NCI-H2029 (cell line): ENCODE results near the gene TSPEAR.
"Not testable (repeated sequence)": the region's sequence is repeated elsewhere in the genome, so short reads cannot be mapped to it uniquely, and the experiment has no call there.

Experiments used
- DNase-seq: peaks from one replicate; lab custom pipeline; 2025; lab: John Stamatoyannopoulos, UW

The TSPEAR gene

DNA sequence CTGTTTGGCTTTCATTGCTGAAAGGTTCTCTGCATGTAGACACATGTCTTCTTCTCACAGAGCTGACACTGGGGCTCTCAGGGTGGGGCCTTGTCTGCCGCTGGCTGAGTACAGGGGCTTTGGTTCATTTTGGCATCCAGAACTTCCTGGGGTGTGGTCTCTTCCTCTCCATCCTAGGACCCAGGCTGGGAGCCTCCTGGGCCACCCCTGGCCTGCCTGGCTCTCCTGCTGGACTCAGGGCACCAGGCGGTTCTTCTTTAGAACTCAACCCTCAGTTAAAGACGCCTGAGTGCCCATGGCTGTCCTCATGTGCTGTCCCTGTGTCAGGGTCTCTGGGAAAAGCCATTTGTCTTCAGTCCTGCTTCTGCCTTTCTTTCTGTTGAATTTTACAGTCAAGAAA, 125.5 kb downstream of the TSPEAR start:
- no peak for DNase-seq

- DNase-seq = no peak
Observed at GRCh38 chr21:44583800-44584147, 127.6 kb downstream of the TSPEAR start.

- DNase-seq = no peak
Observed at GRCh38 chr21:44583089-44583799, 128.1 kb downstream of the TSPEAR start.

GRCh38 chr21:44582055-44582454, 129.3 kb downstream of the TSPEAR start:
- no peak for DNase-seq

DNA sequence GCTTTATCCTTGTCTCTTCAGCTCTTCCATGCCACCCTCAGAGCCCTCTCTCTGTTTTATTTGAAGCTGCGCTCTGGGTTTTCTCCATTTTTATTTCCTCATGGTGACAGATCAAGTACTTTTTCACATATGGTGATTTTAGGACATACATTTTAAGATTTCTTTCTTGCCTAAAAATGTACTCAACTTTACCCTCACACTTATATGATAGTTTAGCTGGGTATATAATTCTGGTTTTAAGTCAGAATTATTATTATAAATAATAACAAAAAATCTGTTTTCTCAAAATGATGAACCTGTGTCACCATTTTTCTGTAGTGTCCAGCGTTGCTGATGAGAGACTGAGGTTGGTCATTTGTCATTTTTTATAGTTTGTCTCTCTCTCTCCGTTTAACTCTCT, 130.2 kb downstream of the TSPEAR start:
- DNase-seq = no peak

- not testable (repeated sequence) for DNase-seq
Observed at GRCh38 chr21:44580231-44580821, 131.0 kb downstream of the TSPEAR start, which contains the start of gene KRTAP10-5. TSS of gene KRTAP10-5 (minus strand) at chr21:44580604. CDS start at chr21:44580578, 26 bp downstream.

DNA sequence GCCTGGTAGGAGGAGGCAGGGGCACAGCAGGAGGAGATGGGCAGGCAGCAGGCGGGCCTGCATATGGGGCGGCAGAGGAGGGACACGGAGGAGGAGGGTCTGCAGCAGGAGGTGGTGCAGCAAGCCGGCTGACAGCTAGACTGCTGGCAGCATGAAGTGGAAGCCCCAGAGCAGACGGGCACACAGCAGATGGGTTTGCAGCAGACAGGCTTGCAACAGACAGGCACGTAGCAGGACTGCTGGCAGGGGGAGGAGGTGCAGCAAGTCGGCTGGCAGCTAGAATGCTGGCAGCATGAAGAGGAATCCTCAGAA, 131.6 kb downstream of the TSPEAR start:
- DNase-seq = no peak

DNA sequence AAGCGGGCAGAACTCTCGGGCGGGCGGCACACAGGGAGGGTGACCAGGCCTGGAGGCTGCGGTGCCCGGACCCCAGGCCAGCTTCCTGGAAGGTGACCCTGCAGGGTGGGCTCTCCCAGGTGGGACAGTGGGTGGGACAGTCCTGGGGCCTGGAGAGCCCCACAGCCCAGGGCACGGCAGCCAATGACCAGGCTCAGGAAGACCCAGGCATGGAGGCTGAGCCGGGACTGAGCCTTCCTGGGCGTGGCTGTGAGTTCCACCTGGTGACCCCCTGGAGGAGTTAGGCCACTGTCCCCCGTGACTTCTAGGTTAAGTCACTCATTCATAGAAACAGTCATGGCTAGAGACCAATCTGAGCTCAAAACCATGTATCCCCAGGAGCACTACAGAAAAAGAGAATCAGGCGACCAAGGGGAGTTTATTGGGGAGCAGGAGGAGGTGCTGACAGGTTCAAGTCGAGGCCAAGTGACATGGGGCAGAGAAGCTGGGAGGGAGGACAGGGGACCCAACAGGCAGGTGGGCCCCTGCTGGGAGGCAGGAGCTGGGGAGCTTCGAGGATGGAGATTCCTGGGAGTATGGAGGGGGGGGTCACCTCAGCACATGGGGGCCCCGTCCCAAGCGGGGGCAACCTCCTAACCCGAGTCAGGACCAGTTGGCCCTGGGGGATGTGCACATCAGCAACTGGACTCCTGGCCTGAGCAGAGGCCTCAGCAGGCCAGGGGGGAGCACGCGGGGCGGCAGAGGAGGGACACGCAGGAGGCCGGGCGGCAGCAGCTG, 132.1 kb downstream of the TSPEAR start:
- no peak for DNase-seq

DNA sequence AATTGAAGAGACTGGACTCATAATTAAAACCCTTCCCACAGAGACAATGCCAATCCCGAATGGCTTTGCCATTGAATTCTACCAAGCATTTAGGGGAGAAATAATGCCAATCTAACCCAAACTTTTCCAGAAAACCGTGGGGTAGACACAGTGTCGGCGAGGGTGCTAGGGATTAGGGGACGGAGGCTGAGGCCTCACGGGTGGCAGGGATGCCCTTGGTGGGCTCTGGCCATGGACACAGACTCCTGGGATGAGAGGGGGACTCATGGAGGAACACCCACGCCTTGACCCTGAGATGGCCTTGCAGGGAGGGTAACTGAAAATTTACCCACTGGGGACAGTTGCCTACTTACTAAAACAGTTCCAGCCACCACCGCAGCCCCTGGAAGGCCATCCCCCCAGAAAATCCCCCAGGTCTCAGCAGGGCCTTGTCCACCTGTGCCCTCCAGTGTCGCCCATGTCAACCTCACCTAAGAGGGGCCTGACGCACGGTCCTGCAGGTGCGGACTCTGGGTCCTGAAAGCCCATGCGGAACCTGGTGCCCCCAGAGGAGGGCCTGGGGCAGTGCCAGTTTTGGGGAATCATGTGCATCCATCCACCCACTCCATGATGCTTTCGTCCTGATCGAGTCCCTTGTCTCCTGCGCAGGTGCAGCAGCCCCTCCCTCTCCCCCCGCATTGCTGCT, 132.9 kb downstream of the TSPEAR start:
- no peak for DNase-seq

DNA sequence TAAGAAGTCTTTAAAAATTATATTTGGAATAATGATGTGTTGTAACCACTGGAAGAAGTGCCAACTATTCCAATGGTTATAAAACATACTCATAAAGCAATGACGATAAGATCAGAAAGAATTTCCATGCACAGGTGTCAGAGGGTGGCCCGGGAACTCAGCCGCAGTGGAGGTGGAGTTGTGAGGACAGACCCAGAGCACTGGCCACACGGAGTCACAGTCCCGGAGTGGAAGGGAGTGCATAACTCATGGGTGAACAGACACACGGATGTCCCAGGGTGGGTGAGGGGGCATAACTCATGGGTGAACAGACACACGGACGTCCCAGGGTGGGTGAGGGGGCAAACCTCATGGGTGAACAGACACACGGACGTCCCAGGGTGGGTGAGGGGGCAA, 135.3 kb downstream of the TSPEAR start:
- DNase-seq = no peak

DNA sequence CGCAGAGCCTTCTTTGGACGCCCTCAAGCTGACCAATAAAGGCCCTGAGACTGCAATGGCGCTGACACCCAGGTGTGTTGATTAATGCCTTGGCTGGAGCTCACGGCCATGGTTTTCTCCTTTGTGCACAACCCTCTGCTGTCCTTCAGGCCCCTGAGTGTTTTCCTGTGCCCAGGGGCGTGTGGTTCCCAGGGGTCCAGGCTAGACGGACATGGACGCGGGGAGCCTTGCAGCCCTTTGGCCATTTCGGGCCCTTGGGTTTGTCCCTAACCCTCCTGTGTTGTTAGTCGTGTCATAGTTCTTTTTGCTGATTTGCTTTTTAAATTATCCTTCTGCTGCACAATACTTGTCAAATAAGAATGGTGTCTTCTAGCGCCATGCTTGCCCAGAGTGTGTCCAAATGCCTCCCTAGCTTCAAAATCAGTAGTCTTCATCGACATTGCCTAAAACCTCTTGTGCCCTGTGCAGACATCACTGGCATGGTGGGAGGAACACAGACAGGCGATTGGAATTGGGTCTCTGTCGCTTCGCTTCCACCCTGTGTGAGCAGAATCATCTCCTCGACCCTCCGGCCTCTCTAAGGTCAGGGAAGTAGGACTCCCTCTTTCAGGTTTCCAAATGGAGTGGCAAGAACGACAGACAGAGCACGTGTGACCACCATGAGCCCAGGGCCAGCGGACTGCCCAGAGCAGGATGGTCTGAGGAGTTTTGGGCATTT, 135.9 kb downstream of the TSPEAR start:
- DNase-seq = no peak

- no peak for DNase-seq
Observed at GRCh38 chr21:44574457-44575306, 136.7 kb downstream of the TSPEAR start.

GRCh38 chr21:44573630-44574456, 137.5 kb downstream of the TSPEAR start, which contains the start of gene KRTAP10-4:
TSS of gene KRTAP10-4 (plus strand) at chr21:44573729. CDS start at chr21:44573759, 30 bp downstream.
- not testable (repeated sequence) for DNase-seq

GRCh38 chr21:44572959-44573583, 138.3 kb downstream of the TSPEAR start:
- no peak for DNase-seq

GRCh38 chr21:44571844-44572782, 139.3 kb downstream of the TSPEAR start:
- DNase-seq = no peak

GRCh38 chr21:44571296-44571695, 140.1 kb downstream of the TSPEAR start:
- no peak for DNase-seq

DNA sequence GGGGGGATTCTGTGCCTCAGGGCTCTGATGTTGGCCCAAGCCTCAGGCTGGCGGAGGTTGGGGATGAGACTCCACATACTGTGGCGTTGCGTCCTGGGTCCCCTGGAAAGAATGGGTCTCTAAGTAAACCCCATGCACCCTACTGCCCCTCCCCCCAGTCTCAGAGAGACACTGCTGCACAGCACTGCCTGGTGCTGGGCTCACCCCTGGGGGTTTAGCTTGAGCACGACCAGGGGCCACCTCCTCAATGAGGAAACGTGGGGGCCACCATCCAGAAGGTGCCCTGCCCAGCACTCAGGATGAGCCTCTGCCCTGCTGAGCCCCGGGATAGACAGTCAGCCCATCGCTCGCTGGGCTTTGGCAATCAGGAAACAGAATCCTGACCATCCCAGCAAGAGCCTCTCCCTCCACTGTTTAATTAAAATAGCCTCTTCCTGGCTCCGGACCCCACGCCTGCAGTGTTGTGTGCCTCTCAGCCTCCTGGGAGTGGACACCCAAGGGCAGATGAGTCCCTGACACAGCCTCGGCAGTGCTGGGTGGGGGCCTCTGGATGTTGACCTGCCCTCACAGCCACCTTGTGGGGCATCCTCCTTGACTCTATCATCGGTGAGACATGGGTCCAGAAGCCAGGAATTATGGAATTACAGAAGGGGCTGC, 141.4 kb downstream of the TSPEAR start:
- DNase-seq = no peak
